ENCODE results near the gene FAM228B.
"Not testable (repeated sequence)": the region's sequence is repeated elsewhere in the genome, so short reads cannot be mapped to it uniquely, and the experiment has no call there.

The FAM228B gene

DNA sequence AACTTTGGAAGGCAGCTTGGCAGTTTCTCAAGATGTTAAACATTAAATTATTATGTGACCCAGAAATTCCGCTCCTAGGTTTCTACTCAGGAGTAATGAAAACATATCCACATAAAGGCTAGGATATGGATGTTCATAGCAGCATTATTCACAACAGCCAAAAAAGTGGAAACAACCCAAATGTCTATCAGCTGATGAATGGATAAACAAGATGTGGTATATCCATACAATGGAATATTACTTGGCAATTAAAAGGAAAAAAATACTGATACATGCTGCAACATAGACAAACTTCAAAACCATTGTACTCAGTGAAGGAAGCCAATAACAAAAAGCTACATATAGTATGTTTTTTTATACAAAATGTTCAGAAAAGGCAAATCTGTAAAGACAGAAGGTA is 39.2 kb downstream of the FAM228B start:
- DNase-seq, result no peak

DNA sequence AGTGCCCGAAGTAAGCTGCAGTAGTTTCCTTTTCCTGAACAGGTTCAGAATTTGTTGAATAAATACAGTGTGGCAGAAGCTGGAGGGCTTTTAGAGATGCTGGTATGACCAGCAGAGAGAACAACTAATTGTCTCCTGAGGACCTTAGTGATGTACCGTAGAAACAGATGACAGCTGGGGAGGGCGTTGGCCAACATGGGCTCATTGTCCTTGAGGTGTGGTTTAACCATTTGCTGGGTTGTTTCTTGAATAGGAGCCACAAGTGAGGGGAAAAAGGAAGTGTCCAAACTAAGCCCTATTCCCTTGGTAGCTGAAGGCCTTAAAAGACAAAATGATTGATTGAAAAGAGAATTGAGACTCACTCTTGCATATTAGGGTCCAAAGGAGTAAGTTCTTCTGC is 39.9 kb downstream of the FAM228B start:
- no peak for DNase-seq

DNA sequence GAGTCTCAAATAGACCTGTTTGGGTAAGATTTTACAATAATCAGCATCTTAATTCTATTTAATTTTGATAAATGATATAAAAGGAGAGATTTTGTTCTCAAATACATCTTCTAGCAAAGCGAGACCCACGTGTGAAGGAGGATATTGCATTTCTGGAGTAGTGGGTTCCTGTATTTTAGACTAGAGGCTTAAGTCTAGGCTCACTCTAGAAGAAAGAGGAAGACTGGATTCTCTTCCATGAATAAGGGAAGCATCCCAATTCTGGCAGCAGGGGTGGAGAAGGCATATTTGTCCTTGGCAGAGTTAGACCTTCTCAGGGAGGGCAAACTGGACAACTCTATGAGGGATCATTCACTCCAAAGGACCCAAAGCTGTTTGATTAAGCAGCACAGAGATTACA is 40.3 kb downstream of the FAM228B start:
- DNase-seq, result no peak

DNA sequence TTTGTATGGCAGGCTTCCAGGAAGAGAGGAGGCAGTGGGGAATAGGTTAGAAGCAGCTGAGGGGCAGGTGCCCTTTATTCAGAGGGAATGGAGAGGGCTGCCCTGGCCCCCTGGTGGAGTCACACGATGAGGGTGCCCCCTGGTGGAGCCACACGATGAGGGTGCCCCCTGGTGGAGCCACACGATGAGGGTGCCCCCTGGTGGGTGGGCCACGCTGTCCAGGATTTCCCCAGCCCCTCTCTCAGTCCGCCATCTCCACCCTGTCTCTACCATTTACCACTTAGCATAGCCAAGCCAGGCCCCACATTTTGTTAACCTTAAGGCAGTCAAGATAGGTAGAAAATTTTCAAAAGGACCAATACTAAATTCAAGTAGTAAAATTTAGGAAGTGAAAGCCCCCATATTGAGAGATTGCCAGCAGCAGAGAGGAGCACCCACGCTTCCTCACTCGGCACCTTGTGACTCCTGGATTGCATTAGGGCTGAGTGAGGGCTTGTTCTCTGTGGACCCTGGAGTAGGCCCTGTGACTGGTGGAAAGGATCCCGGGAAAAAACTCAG is 41.2 kb downstream of the FAM228B start:
- no peak for DNase-seq

DNA sequence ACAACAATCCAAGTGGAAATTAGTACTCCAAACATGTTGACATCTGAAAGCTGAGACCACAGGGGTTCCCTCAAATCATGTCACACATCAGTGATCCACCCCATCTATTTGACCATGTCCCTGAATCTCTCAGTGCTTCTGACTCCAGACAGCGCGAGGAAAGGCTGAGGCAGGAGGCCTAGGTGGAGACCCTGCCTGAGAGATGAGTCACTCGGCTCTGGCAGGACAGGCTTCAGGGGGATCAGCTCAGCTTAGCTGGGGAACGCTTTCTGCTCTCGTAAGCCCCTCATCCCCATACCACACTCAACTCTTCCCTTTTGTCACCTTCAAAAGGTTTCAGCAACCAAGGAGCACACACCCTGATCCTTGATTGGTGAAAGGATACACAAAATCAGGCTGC is 45.8 kb downstream of the FAM228B start:
- DNase-seq, result no peak

DNA sequence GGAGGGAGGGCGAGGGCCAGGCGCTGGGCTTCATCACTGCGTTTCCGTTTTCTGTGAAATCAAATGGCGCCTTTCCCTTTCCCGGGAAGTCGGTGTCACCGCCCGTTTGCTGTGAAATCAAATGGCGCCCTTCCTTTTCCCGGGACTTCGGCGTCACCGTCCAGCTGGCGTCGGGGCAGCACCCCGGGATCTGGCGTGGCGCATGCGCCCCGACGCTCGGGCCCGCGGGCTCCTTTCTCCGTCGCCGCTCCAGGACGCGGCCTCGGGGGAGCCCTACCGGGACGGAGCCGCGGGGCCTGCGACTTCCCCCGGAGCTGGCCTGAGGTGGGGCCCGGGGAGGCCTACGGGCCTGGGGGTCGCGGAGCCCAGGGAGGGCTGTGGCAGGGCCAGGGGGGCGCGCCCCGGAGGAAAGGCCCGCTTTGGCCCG is 51.6 kb downstream of the FAM228B start, which contains the start of gene FAM228A:
Gene FAM228A, plus strand, starts transcription at position 203 of the 427 bp plus-strand sequence. CDS start 428 bp downstream, outside the sequence.
- DNase-seq, result no peak

DNA sequence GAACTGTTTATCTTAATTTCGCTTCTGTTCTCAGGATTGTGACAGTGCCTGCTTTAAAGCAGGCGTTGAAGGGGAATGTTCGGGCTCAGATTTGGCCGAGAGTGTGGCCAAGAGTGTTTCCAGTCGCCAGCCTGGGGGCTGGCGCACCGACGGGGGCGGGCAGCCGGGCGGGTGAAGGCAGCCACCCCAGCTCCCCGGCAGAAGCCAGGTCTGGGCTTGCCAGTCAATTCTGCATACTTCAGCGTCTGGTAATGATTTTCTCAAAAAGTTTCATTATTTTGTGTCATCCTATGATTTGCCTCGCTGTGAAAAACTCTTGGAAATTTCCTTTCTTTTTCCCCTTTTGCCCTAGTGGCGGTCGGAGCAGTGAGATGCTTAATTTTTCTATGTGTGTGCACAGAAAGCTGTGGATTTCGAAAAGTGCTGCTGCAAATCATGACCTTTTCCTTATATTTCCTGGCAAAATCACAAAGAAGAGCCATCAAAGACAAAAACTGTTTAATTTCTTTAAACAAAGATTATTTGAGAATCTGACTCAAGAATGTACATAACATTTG is 52.4 kb downstream of the FAM228B start:
- no peak for DNase-seq

DNA sequence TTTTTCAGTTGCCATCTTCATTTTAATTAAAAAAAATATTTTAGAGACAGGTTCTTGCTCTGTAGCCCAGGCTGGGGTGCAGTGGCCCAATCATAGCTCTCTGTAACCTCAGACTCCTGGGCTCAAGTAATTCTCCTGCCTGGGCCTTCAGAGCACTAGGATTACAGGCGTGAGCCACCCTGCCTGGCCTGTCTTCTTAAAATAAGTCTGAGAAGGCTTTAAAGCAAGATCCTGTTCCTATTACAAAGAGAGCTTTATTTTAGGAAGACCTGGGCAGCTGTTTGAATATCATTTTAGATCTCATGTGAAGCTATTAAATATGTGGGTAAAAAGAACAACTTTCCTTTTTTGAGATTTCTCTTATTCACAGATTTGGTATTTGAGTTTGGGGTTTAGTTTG is 53.1 kb downstream of the FAM228B start:
- no peak for DNase-seq

DNA sequence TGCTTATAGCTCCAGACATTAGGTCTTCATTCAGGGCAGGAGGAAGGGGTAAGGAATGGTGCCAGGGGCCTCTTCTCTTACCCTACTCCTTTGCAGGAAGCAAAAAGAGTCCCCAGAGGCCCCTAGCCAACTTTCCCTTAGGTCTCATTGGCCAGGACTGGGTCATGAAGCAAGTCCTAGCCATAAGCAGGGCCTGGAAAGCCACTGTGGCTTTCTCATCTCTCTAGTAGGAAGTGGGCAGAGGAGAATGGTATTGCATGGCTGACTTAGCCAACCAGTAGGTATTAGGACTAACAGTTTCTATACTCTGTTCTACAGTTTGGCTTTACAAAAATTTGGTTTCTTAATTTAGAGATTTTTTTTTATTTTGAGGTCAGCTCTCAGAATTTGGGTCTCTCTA is 56.4 kb downstream of the FAM228B start:
- no peak for DNase-seq

DNA sequence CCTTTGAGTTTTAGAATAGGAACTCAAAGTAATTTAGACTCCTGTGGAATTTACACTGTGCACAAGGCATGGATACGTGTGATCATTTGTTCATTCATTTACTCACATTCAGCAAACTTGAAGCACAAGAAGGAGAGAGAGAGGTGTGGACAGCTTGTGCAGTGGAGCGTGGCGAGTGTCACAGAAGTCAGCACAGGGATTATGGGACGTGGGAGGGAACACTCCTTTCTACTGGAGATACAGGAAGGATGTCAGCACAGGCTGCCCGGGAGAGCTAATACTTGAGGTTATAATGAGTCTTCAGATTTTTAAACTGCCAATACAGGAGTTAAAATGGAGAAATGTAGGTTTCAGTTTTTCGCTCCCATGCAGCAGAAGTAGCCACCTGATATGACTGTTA is 58.6 kb downstream of the FAM228B start:
- DNase-seq, result no peak

DNA sequence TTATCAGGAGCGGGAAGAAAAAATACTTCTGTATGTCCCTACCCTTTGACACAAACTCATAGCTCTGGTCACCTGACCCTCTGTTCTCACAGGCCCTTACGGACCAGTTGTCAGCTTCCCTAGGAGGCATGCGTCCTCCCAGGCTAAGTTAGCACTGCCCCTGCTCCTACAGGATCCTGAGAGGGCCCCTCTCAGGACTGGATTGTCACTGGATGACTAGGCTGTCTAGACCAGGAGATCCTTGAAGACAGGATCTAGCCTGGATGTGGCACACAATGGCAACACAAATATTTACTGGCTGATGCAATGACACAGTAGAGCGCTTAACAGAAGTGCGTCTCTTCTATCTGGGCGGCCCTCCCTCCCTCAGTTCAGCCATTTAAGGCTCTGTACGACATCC is 59.2 kb downstream of the FAM228B start:
- DNase-seq, result no peak

DNA sequence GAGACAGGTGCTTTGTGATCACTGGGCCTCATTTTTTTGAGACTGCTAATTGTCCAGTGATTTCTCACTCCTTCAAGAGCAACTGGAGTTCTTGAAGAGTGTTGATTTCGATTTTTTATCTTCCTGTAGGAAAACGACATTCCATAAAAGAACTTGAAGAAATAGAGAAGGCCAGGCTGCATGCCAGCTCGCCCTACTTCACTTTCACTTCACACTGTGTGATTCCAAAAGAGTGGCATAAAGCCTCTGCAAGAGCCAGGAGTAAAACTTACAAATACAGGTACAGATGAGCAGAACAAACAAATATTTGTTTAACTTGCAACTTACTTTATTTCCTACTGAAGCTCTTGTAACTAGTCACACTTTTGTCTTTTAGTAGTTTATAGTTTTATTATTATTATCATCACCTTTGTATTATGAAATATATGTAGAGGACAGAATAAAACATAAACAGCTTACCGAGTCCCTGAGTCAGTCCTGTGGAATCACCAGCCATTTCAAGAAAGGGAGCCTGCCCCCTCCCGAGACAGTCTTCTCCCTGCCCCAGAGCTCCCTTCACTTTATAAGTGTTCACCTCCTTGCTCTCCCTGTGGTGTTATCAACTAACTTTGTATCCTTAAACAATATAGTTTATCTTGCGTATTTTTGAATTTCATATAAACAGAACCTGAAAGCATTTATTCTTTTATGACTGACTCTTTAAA is 60.2 kb downstream of the FAM228B start:
- no peak for DNase-seq

DNA sequence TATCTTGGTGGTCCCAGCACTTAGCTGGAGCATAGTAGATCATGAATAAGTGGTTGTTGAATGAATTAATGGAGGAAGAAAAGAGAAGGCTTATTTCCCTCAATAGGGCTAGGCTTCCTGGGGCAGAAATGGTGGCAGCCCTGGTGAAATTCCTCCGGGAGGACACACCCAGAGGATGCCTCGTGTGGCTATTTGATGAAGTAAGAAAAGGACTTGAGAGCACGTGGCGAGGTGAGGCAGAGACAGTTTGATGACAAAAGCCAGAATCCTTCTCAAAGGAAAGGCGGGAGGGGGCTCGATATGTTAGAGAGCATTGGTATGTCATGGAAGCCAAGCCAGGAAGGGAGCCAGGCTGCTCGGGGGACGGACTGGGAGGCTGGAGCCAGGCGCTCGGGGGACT is 66.3 kb downstream of the FAM228B start:
- DNase-seq, result no peak

DNA sequence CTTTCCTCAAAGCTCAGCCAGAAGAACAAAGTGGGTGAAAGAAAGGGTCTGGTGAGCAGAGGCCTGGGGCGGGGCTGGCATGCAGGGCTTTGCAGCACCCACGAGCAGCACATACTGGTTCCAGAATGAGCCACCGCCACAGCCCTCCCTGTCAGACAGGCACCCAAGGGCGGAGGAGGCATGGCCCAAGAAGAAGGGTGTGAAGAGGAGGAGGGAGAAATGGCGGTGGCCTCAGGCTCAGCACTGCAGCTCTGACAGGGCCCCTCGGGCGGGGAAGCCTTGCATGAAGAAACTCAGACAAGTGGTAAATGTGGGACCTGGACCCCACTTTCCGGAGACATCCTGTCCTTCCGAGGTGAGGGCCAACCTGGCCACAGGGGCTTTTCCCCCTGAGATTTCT is 67.2 kb downstream of the FAM228B start:
- no peak for DNase-seq

DNA sequence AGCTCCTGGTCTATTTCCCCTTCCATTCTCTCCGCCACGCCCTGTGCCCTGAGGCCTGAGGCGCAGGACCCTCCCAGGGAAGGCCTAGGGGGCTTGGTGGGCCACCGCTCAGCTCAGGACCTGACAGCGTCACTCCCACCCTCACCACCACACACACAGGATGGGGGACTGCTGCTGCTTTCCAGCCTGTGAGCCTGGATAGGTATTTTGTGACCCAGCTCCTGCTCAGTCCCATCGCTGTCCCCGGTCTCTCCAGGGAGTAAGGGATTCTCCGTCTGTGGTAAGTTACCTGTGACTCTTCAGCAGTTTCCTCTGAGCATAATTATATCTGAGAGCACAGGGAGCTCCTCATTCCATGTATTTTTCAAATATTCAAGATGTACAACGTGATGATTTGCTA is 67.9 kb downstream of the FAM228B start:
- no peak for DNase-seq

DNA sequence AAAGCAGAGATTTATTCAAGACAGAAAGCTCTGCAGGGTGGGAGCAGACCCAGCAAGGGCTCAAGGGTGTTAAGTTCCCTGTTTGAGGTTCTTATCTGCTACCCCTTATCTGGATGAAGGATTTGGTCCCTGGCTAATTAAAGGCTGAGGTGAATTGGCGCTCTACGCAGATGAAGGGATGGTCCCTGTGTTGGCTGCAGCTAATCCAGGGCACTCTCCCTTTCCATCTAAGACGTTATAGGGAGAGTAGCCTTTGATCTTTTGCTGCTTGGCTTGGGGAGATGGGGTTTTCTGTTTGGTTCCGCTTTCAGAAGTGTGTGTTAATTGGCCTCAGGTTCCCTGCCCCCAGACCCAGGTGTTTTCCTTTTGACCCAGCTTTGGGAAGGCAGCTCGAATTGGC is 68.6 kb downstream of the FAM228B start:
- no peak for DNase-seq

DNA sequence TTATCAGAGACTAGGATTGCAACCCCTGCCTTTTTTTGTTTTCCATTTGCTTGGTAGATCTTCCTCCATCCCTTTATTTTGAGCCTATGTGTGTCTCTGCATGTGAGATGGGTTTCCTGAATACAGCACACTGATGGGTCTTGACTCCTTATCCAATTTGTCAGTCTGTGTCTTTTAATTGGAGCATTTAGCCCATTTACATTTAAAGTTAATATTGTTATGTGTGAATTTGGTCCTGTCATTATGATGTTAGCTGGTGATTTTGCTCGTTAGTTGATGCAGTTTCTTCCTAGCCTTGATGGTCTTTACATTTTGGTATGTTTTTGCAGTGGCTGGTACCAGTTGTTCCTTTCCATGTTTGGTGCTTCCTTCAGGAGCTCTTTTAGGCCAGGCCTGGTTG is 73.9 kb downstream of the FAM228B start:
- not testable (repeated sequence) for DNase-seq

DNA sequence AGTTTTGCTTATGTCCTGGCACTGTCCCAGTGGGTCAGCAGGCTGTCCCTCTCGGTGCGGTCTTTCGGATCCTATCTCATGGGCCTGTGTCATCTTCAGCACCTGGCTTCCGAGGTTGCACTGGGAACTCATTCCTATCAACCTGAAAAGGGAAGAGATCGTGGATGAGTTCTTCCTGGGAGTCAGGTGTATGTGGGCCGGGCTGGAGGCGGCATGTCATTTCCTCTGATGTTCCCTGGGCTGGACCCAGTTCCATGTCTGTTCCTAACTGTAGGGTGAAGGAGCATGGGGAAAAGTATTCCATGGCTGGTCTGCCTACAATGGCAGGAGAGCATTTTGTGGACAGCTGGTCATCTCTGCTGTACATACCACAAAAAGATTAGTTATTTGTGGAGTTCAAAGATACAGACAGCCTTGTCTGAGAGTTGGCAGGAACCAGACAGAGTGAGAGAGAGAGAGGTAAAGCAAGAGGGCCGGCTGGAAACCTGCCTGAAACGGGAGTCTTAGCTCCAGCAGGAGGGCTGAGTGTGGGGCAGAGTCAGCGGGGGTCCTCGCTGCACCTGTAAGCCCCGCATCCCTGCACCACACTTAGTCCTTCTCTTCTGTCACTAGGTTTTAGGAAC is 76.8 kb downstream of the FAM228B start:
- DNase-seq, result no peak

DNA sequence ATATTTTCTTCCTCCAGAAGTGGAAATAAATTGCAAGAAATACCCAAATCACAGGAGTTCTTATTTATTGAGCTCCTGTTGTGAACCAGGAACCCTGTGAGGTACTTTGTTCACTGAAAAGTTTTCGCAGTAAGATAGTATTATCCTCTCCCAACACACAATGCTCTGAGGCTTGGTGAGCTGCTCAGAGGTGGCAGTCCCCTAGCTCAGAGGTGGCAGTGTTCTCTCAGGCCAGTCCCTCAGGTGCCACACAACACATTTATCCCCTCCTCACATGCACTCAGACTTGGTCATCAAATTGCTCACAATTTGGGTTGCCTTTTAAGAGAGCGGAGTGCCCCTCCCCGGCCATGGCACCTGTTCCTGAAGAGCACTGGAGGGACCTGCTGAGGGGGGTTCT is 77.5 kb downstream of the FAM228B start:
- DNase-seq, result no peak

DNA sequence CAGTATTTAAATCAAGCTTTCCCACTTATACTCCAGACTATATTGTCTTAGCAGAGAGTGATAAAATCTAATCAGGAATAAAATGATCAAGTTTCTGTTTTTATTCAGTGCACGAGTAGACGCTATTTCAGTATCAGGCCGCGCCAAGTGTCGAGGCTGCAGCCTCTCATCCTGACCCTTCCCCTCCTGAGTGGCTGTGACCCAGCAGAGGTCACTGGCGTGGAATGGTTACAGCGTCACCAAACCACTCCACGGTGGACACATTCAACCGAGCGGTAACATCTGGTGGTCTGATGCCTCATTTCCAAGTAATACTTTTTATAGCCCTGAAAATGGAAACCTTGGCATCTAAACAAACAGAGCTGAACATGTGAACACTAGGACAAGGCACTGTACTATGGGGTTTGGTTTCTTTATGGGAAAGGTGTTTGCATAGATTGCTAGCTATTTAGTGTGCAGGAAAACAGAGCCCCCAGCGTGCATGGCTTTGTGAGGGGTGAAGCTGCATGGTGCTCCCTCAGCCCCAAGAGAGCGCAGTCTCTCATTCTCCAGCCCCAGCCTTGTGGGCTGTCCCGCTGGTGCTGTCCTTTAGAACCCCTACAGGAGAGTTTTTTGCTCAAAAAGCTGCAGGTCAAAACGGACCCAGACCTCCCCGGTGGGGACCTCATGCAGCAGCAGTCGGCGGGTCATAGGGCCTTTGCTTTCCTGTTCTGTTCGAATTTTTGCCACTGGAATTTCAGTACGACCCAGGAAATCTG is 79.9 kb downstream of the FAM228B start:
- no peak for DNase-seq

DNA sequence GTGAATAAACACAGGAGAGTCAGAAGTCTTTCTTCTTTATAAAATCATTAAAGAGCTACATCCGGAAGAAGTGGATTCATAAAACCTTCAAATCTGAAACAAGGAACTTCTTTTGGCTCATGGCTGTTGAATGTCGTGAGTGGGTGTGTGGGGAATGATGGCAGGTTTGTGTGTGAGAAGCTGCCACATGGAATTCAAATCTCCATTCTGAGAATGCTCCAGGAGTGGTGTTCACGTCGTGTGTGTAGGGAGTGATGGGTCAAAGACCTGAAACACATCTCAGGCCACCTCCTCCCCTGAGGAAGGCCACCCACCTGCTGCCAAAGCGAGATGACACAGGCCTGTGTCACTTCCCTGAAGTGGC is 80.5 kb downstream of the FAM228B start:
- no peak for DNase-seq

DNA sequence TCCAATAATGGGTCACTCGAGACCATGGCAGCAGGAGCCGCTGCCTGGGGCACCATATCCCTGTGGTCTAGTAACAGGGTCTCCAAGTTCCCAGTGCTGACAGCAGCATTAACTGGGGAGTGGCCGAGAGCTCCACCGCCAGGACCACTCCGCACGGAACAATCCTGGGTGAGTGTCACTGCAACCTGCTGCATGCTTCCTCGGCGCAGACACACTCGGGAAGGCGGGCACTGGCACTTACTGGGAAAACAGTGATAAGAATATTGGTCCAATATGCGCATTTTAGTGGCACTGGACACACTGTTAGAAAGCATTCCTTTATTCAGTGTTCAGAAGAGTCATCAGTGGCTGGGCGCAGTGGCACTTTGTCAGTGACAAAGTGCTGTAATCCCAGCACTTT is 81.2 kb downstream of the FAM228B start:
- DNase-seq, result no peak

DNA sequence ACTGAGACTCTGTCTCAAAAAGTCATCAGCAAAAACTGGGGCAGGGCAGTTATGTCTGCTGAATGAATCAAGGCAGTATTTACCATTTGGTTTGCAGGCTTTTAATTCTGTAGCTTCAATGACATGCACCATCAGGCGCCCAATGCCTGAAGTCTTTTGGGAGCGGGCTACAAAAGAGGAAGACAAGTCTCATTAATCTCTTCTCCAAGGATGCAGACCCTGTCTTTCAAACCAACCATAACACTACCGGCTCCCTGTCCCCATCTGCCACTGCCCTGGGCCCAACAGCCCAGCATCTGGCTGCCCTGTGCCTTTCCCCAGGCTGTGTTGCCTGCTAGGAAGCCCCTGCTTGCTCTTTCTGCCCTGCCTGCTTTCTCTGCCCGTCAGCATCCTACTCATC is 81.9 kb downstream of the FAM228B start:
- no peak for DNase-seq

DNA sequence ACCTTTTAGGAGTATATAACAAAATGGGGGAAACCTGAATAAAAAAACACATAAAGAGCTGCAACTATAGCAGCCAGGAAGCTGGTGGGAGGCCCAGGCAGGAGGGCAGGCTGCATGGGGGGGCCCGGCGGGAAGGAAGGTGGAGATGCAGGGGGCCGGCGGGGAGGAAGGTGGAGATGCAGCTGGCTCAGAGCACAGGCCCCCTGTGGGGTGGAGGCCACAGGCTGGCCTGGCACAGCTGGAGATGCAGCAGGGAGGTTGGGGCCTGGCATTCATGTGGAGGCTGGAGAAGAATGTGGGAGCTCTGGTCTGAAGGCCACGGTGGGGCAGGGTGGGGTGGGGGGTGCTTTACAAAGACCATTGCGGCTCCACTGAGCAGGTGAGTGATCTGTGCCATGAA is 83.0 kb downstream of the FAM228B start:
- no peak for DNase-seq

Measured in NCI-H1417 treated with DMSO at 0.1 percent for 48 hours (cell line).